ENCODE results near the gene RPL10A. TPM values are rescaled to one million over a fixed set of nuclear protein-coding genes. Genes with fewer than 3 reads are reported as not detected.

RPL10A gene
- total and polyA plus RNA-seq, 2 of the 8 experiments (the other 6 are each of a cell fraction or from before 2014, with no cell fraction given) = 1,893 to 2,948 TPM

- no peak for TF ChIP-seq USF2 (IDR thresholded peaks at IDR 0.05; ENCODE audit: low read length)
These were observed 51.3 kb downstream of the RPL10A start (continued) for GRCh38 chr6:35519313-35520015.

Small RNA genes lying within 50 kb of the gene (microRNA-seq; reads per million reads assigned to microRNA genes)
- gene MIR7111 (ENCODE audit: borderline microRNAs expressed in 2 of 2, borderline number of aligned reads in 2 of 2, borderline replicate concordance in 1 of 2) = 0 to 1.2 reads per million in 2 experiments

Small RNA genes lying within 50 kb of the gene (small RNA-seq; reads per million reads assigned to genes)
- 0.69 reads per million for gene MIR7111 (ENCODE audit: insufficient read depth)

Other genes with a start within 250 kb of the RPL10A start
- 17.9 and 18.3 TPM in 2 replicates for gene ZNF76, start 208.7 kb upstream of the RPL10A start, total RNA-seq (2021; fragmentation: NEBNext Ultra II Directional; extraction: Animal tissue kit (Norgen Biotek cat#: 25700))
- 23.9 and 27.2 TPM in 2 replicates for gene ZNF76, start 208.7 kb upstream of the RPL10A start, polyA plus RNA-seq (2011; rRNA removed)
- gene DEF6, start 170.6 kb upstream of the RPL10A start, total RNA-seq (2021; fragmentation: NEBNext Ultra II Directional; extraction: Animal tissue kit (Norgen Biotek cat#: 25700)) = 4.1 and 4.5 TPM in 2 replicates
- 3.3 and 4.8 TPM in 2 replicates for gene DEF6, start 170.6 kb upstream of the RPL10A start, polyA plus RNA-seq (2011; rRNA removed)
- 14.9 and 16.9 TPM in 2 replicates for gene PPARD, start 125.8 kb upstream of the RPL10A start, total RNA-seq (2021; fragmentation: NEBNext Ultra II Directional; extraction: Animal tissue kit (Norgen Biotek cat#: 25700))
- 14.6 and 18.9 TPM in 2 replicates for gene PPARD, start 125.8 kb upstream of the RPL10A start, polyA plus RNA-seq (2011; rRNA removed)
- 16.1 and 16.4 TPM in 2 replicates for gene FANCE, start 16.1 kb upstream of the RPL10A start, total RNA-seq (2021; fragmentation: NEBNext Ultra II Directional; extraction: Animal tissue kit (Norgen Biotek cat#: 25700))
- gene FANCE, start 16.1 kb upstream of the RPL10A start, polyA plus RNA-seq (2011; rRNA removed) = 17.0 and 19.2 TPM in 2 replicates
- 27.0 and 28.7 TPM in 2 replicates for gene TEAD3, start 28.7 kb downstream of the RPL10A start, total RNA-seq (2021; fragmentation: NEBNext Ultra II Directional; extraction: Animal tissue kit (Norgen Biotek cat#: 25700))
- 20.1 and 31.0 TPM in 2 replicates for gene TEAD3, start 28.7 kb downstream of the RPL10A start, polyA plus RNA-seq (2011; rRNA removed)
- 5.0 and 6.8 TPM in 2 replicates for gene TULP1, start 44.5 kb downstream of the RPL10A start, total RNA-seq (2021; fragmentation: NEBNext Ultra II Directional; extraction: Animal tissue kit (Norgen Biotek cat#: 25700))
- gene TULP1, start 44.5 kb downstream of the RPL10A start, polyA plus RNA-seq (2011; rRNA removed) = 3.2 and 4.4 TPM in 2 replicates
- gene FKBP5, start 220.5 kb downstream of the RPL10A start, total RNA-seq (2021; fragmentation: NEBNext Ultra II Directional; extraction: Animal tissue kit (Norgen Biotek cat#: 25700)) = 40.4 and 41.0 TPM in 2 replicates
- gene FKBP5, start 220.5 kb downstream of the RPL10A start, polyA plus RNA-seq (2011; rRNA removed) = 9.3 and 14.3 TPM in 2 replicates

Measured in H1 (cell line).